ENCODE measurements around the gene MACROH2A1. TPM values are rescaled to one million over a fixed set of nuclear protein-coding genes. Genes with fewer than 3 reads are reported as not detected.

MACROH2A1 gene
- 170 TPM for total RNA-seq
- long read RNA-seq, full-length matches to known transcripts = 82 of 235 reads
- long read RNA-seq, partial matches to known transcripts = 13 of 235 reads
- long read RNA-seq, other reads (novel, unspliced or antisense) = 140 of 235 reads

GRCh38 chr5:135398855-135399793 is at the start of gene MACROH2A1:
MACROH2A1 (minus strand) TSS chr5:135399231; CDS start chr5:135389093, 10,138 bp downstream.
- DNase-seq (ENCODE audit: low spot score) = peak; percentile 98

- DNase-seq (ENCODE audit: low spot score) = peak; percentile 68
Measured at GRCh38 chr5:135448071-135448739, 49.2 kb upstream of the MACROH2A1 start.

- DNase-seq (ENCODE audit: low spot score) = no peak
Measured at GRCh38 chr5:135447298-135447929, 48.4 kb upstream of the MACROH2A1 start, which contains the start of gene DCANP1. DCANP1 (minus strand) TSS chr5:135447348; CDS start chr5:135447108, 240 bp downstream.

GRCh38 chr5:135446615-135447014 is 47.6 kb upstream of the MACROH2A1 start:
- DNase-seq (ENCODE audit: low spot score) = peak; percentile 77

- no peak for DNase-seq (ENCODE audit: low spot score)
Measured at GRCh38 chr5:135446206-135446605, 47.2 kb upstream of the MACROH2A1 start.

- peak; percentile 85 for DNase-seq (ENCODE audit: low spot score)
Measured at GRCh38 chr5:135445306-135445985, 46.4 kb upstream of the MACROH2A1 start.

GRCh38 chr5:135444881-135445280 is 45.9 kb upstream of the MACROH2A1 start:
- peak; percentile 55 for DNase-seq (ENCODE audit: low spot score)

GRCh38 chr5:135444360-135444759 is 45.3 kb upstream of the MACROH2A1 start:
- peak; percentile 73 for DNase-seq (ENCODE audit: low spot score)

GRCh38 chr5:135443161-135443960 is 44.3 kb upstream of the MACROH2A1 start:
- peak; percentile 41 for DNase-seq (ENCODE audit: low spot score)

- DNase-seq (ENCODE audit: low spot score) = peak; percentile 37
Measured at GRCh38 chr5:135442431-135443160, 43.6 kb upstream of the MACROH2A1 start.

- DNase-seq (ENCODE audit: low spot score) = peak; percentile 64
Measured at GRCh38 chr5:135441919-135442318, 42.9 kb upstream of the MACROH2A1 start.

GRCh38 chr5:135441350-135441831 is 42.4 kb upstream of the MACROH2A1 start:
- peak; percentile 87 for DNase-seq (ENCODE audit: low spot score)

GRCh38 chr5:135440916-135441315 is 41.9 kb upstream of the MACROH2A1 start:
- peak; percentile 39 for DNase-seq (ENCODE audit: low spot score)

- peak; percentile 47 for DNase-seq (ENCODE audit: low spot score)
Measured at GRCh38 chr5:135439231-135440205, 40.5 kb upstream of the MACROH2A1 start.

GRCh38 chr5:135438636-135439221 is 39.7 kb upstream of the MACROH2A1 start:
- no peak for DNase-seq (ENCODE audit: low spot score)

GRCh38 chr5:135437796-135438560 is 38.9 kb upstream of the MACROH2A1 start:
- DNase-seq (ENCODE audit: low spot score) = peak; percentile 85

GRCh38 chr5:135437422-135437795 is 38.4 kb upstream of the MACROH2A1 start:
- no peak for DNase-seq (ENCODE audit: low spot score)
